Measurements from ENCODE around the gene PHLDB3.

The PHLDB3 gene

GRCh38 chr19:43461303-43461702, 43.2 kb downstream of the PHLDB3 start:
- H2AK5ac ChIP-seq (ENCODE audit: low read length, severe bottlenecking) = no peak overlapping the region
- peaks cover 18% of the 10 kb centered on the region for H3K4me1 ChIP-seq (ENCODE audit: control insufficient read depth, insufficient read depth, low read depth, low read length)
- WGBS = 90% methylated on average over 12 of the region's 12 CpGs
- no peak overlapping the region for H2BK12ac ChIP-seq (ENCODE audit: low read length in 2 of 2)
- H4K91ac ChIP-seq (ENCODE audit: low read length) = no peak overlapping the region
- no peak overlapping the region for H2BK120ac ChIP-seq (ENCODE audit: low read depth, low read length)
- no peaks in the 10 kb centered on the region for H3K79me1 ChIP-seq (replicated peaks; ENCODE audit: low read length, poor library complexity, severe bottlenecking)
- peaks cover 22 to 31% of the 10 kb centered on the region in 2 experiments for H3K27me3 ChIP-seq (ENCODE audit: control insufficient read depth in 1 of 2, insufficient read depth in 1 of 2, low read length in 2 of 2)
- no peak overlapping the region for H4K8ac ChIP-seq (ENCODE audit: low read length)
- H2BK5ac ChIP-seq (ENCODE audit: low read depth, low read length, poor library complexity, severe bottlenecking) = no peak overlapping the region
- no peak overlapping the region for H3K27ac ChIP-seq (ENCODE audit: low read length, poor library complexity, severe bottlenecking)
- no peaks in the 10 kb centered on the region for H3K9me3 ChIP-seq (ENCODE audit: control insufficient read depth, low read length)
- H3K9ac ChIP-seq (ENCODE audit: low read length) = no peak overlapping the region
- no peak for DNase-seq
- no peak overlapping the region for H3K14ac ChIP-seq (ENCODE audit: low read length in 2 of 2)
- H3K4ac ChIP-seq (ENCODE audit: low read depth in 1 of 2, low read length in 2 of 2) = no peak overlapping the region
- H2BK15ac ChIP-seq (ENCODE audit: low read depth, poor library complexity, severe bottlenecking) = no peak overlapping the region
- H3K36me3 ChIP-seq (ENCODE audit: control insufficient read depth in 1 of 2, insufficient read depth in 2 of 2, low read depth in 1 of 2, low read length in 2 of 2) = no peaks in the 10 kb centered on the region
- H3K4me2 ChIP-seq (ENCODE audit: low read length, poor library complexity, severe bottlenecking) = no peak overlapping the region
- H3K4me3 ChIP-seq (ENCODE audit: insufficient read depth in 1 of 2, low read depth in 1 of 2, low read length in 2 of 2) = no peak overlapping the region
- no peak overlapping the region for H3K18ac ChIP-seq (ENCODE audit: low read depth in 1 of 2, low read length in 2 of 2)
- no peak overlapping the region for H3K23ac ChIP-seq (ENCODE audit: low read length in 2 of 2)
- no peak overlapping the region for H2AFZ ChIP-seq (ENCODE audit: low read depth, low read length)

- Histone ChIP-seq H3K4me3 (ENCODE audit: insufficient read depth in 1 of 2, low read depth in 1 of 2, low read length in 2 of 2) (no peak overlapping the region), H4K91ac (ENCODE audit: low read length) (no peak overlapping the region), H4K8ac (ENCODE audit: low read length) (no peak overlapping the region), H3K79me1 (replicated peaks; ENCODE audit: low read length, poor library complexity, severe bottlenecking) (no peaks in the 10 kb centered on the region), H3K14ac (ENCODE audit: low read length in 2 of 2) (no peak overlapping the region), H3K27me3 (ENCODE audit: control insufficient read depth in 1 of 2, insufficient read depth in 1 of 2, low read length in 2 of 2) (peaks cover 22 to 33% of the 10 kb centered on the region in 2 experiments), H3K4ac (ENCODE audit: low read depth in 1 of 2, low read length in 2 of 2) (no peak overlapping the region), H3K27ac (ENCODE audit: low read length, poor library complexity, severe bottlenecking) (no peak overlapping the region), H3K23ac (ENCODE audit: low read length in 2 of 2) (no peak overlapping the region), H3K4me1 (ENCODE audit: control insufficient read depth, insufficient read depth, low read depth, low read length) (peaks cover 17% of the 10 kb centered on the region), H3K36me3 (ENCODE audit: control insufficient read depth in 1 of 2, insufficient read depth in 2 of 2, low read depth in 1 of 2, low read length in 2 of 2) (no peaks in the 10 kb centered on the region), H2BK12ac (ENCODE audit: low read length in 2 of 2) (no peak overlapping the region), H2BK5ac (ENCODE audit: low read depth, low read length, poor library complexity, severe bottlenecking) (no peak overlapping the region), H3K9ac (ENCODE audit: low read length) (no peak overlapping the region), H3K18ac (ENCODE audit: low read depth in 1 of 2, low read length in 2 of 2) (no peak overlapping the region), H2AFZ (ENCODE audit: low read depth, low read length) (no peak overlapping the region), H2AK5ac (ENCODE audit: low read length, severe bottlenecking) (no peak overlapping the region), H2BK15ac (ENCODE audit: low read depth, poor library complexity, severe bottlenecking) (no peak overlapping the region), H2BK120ac (ENCODE audit: low read depth, low read length) (no peak overlapping the region), H3K9me3 (ENCODE audit: control insufficient read depth, low read length) (no peaks in the 10 kb centered on the region), H3K4me2 (ENCODE audit: low read length, poor library complexity, severe bottlenecking) (no peak overlapping the region)
- no peak for DNase-seq
- WGBS = 82% methylated on average over 15 of the region's 16 CpGs
Observed at GRCh38 chr19:43460362-43461016, 44.1 kb downstream of the PHLDB3 start.

GRCh38 chr19:43457809-43458208, 46.7 kb downstream of the PHLDB3 start:
- no peak overlapping the region for H4K8ac ChIP-seq (ENCODE audit: low read length)
- no peak overlapping the region for H3K9ac ChIP-seq (ENCODE audit: low read length)
- H2BK120ac ChIP-seq (ENCODE audit: low read depth, low read length) = no peak overlapping the region
- no peak overlapping the region for H3K27ac ChIP-seq (ENCODE audit: low read length, poor library complexity, severe bottlenecking)
- no peaks in the 10 kb centered on the region for H3K9me3 ChIP-seq (ENCODE audit: control insufficient read depth, low read length)
- no peak overlapping the region for H3K14ac ChIP-seq (ENCODE audit: low read length in 2 of 2)
- no peak overlapping the region for H4K91ac ChIP-seq (ENCODE audit: low read length)
- H2AFZ ChIP-seq (ENCODE audit: low read depth, low read length) = no peak overlapping the region
- H2BK15ac ChIP-seq (ENCODE audit: low read depth, poor library complexity, severe bottlenecking) = no peak overlapping the region
- no peaks in the 10 kb centered on the region for H3K36me3 ChIP-seq (ENCODE audit: control insufficient read depth in 1 of 2, insufficient read depth in 2 of 2, low read depth in 1 of 2, low read length in 2 of 2)
- H2BK5ac ChIP-seq (ENCODE audit: low read depth, low read length, poor library complexity, severe bottlenecking) = no peak overlapping the region
- no peak overlapping the region for H2AK5ac ChIP-seq (ENCODE audit: low read length, severe bottlenecking)
- 84% methylated on average over 4 of the region's 4 CpGs for WGBS
- no peaks in the 10 kb centered on the region for H3K79me1 ChIP-seq (replicated peaks; ENCODE audit: low read length, poor library complexity, severe bottlenecking)
- DNase-seq = no peak
- no peak overlapping the region for H3K4me2 ChIP-seq (ENCODE audit: low read length, poor library complexity, severe bottlenecking)
- H3K4me3 ChIP-seq (ENCODE audit: insufficient read depth in 1 of 2, low read depth in 1 of 2, low read length in 2 of 2) = no peak overlapping the region
- no peak overlapping the region for H3K18ac ChIP-seq (ENCODE audit: low read depth in 1 of 2, low read length in 2 of 2)
- H3K27me3 ChIP-seq (ENCODE audit: control insufficient read depth in 1 of 2, insufficient read depth in 1 of 2, low read length in 2 of 2) = peaks cover 26 to 36% of the 10 kb centered on the region in 2 experiments
- H3K4ac ChIP-seq (ENCODE audit: low read depth in 1 of 2, low read length in 2 of 2) = no peak overlapping the region
- H3K4me1 ChIP-seq (ENCODE audit: control insufficient read depth, insufficient read depth, low read depth, low read length) = peaks cover under 1% of the 10 kb centered on the region
- H2BK12ac ChIP-seq (ENCODE audit: low read length in 2 of 2) = no peak overlapping the region
- no peak overlapping the region for H3K23ac ChIP-seq (ENCODE audit: low read length in 2 of 2)

- H3K27me3 ChIP-seq (ENCODE audit: control insufficient read depth in 1 of 2, insufficient read depth in 1 of 2, low read length in 2 of 2) = peaks cover 18 to 20% of the 10 kb centered on the region in 2 experiments
- H4K8ac ChIP-seq (ENCODE audit: low read length) = no peak overlapping the region
- no peak overlapping the region for H3K4ac ChIP-seq (ENCODE audit: low read depth in 1 of 2, low read length in 2 of 2)
- H3K4me1 ChIP-seq (ENCODE audit: control insufficient read depth, insufficient read depth, low read depth, low read length) = no peaks in the 10 kb centered on the region
- H3K23ac ChIP-seq (ENCODE audit: low read length in 2 of 2) = no peak overlapping the region
- DNase-seq = no peak
- no peak overlapping the region for H3K4me2 ChIP-seq (ENCODE audit: low read length, poor library complexity, severe bottlenecking)
- H3K79me1 ChIP-seq (replicated peaks; ENCODE audit: low read length, poor library complexity, severe bottlenecking) = no peaks in the 10 kb centered on the region
- no peaks in the 10 kb centered on the region for H3K36me3 ChIP-seq (ENCODE audit: control insufficient read depth in 1 of 2, insufficient read depth in 2 of 2, low read depth in 1 of 2, low read length in 2 of 2)
- WGBS = 81% methylated on average over 10 of the region's 10 CpGs
- H3K27ac ChIP-seq (ENCODE audit: low read length, poor library complexity, severe bottlenecking) = no peak overlapping the region
- H2BK120ac ChIP-seq (ENCODE audit: low read depth, low read length) = no peak overlapping the region
- H3K18ac ChIP-seq (ENCODE audit: low read depth in 1 of 2, low read length in 2 of 2) = no peak overlapping the region
- H2BK12ac ChIP-seq (ENCODE audit: low read length in 2 of 2) = no peak overlapping the region
- H2BK15ac ChIP-seq (ENCODE audit: low read depth, poor library complexity, severe bottlenecking) = no peak overlapping the region
- H3K9ac ChIP-seq (ENCODE audit: low read length) = no peak overlapping the region
- no peak overlapping the region for H2AFZ ChIP-seq (ENCODE audit: low read depth, low read length)
- H2BK5ac ChIP-seq (ENCODE audit: low read depth, low read length, poor library complexity, severe bottlenecking) = no peak overlapping the region
- no peak overlapping the region for H3K4me3 ChIP-seq (ENCODE audit: insufficient read depth in 1 of 2, low read depth in 1 of 2, low read length in 2 of 2)
- H2AK5ac ChIP-seq (ENCODE audit: low read length, severe bottlenecking) = no peak overlapping the region
- no peak overlapping the region for H4K91ac ChIP-seq (ENCODE audit: low read length)
- no peaks in the 10 kb centered on the region for H3K9me3 ChIP-seq (ENCODE audit: control insufficient read depth, low read length)
- no peak overlapping the region for H3K14ac ChIP-seq (ENCODE audit: low read length in 2 of 2)
Observed at GRCh38 chr19:43455321-43456113, 49.0 kb downstream of the PHLDB3 start.
